ENCODE results near the gene ERBIN. TPM values are rescaled to one million over a fixed set of nuclear protein-coding genes. Genes with fewer than 3 reads are reported as not detected.

ERBIN gene
- total and polyA plus RNA-seq, 9 of the 15 experiments (the other 6 are each of a cell fraction or from before 2014, with no cell fraction given): 11.9 to 72.8 (median 41.7) TPM

GRCh38 chr5:65925601-65926275 lies 637 bp upstream of the ERBIN start (continued):
- TF ChIP-seq POLR2G (IDR thresholded peaks at IDR 0.05; ENCODE audit: low read depth, low read length) (peak; percentile 97), XRCC3 (IDR thresholded peaks at IDR 0.05) (no peak), ZNF699 (CRISPR knock-in tag; IDR thresholded peaks at IDR 0.05; ENCODE audit: insufficient replicate concordance) (no peak), NONO (IDR thresholded peaks at IDR 0.05; ENCODE audit: low read depth in 2 of 2, low read length in 1 of 2) (peak; percentile 46 to 47; a peak in 1 of 4 replicates), PCBP2 (IDR thresholded peaks at IDR 0.05; ENCODE audit: low read depth, low read length, poor library complexity, severe bottlenecking) (peak; percentile 98), ZNF639 (CRISPR knock-in tag; conservative IDR thresholded peaks at IDR 0.05 in 1 of 2, IDR thresholded peaks at IDR 0.05 in 1 of 2) (no peak; a peak in 1 of 4 replicates), TCF7L2 (IDR thresholded peaks at IDR 0.05; ENCODE audit: low read depth, low read length) (no peak), IRF2 (CRISPR knock-in tag; IDR thresholded peaks at IDR 0.05) (no peak), HBP1 (CRISPR knock-in tag; IDR thresholded peaks at IDR 0.05) (peak; percentile 57; the same call in 1 of the 2 replicates), REST (IDR thresholded peaks at IDR 0.05; ENCODE audit: borderline replicate concordance) (peak; percentile 66), REST (CRISPR knock-in tag; IDR thresholded peaks at IDR 0.05; ENCODE audit: low read depth) (0 out of 2 replicates have a peak, but pooled peaks have one; percentile 70), U2AF2 (optimal IDR thresholded peaks at IDR 0.05; ENCODE audit: low read depth, low read length) (no peak), CREB5 (CRISPR knock-in tag; IDR thresholded peaks at IDR 0.05) (no peak), NFXL1 (CRISPR knock-in tag; IDR thresholded peaks at IDR 0.05) (no peak)

Measured in K562 (cell line).